Measurements from ENCODE around the gene ERFL. TPM values are rescaled to one million over a fixed set of nuclear protein-coding genes. Genes with fewer than 3 reads are reported as not detected.

The ERFL gene
- total and polyA plus RNA-seq, 4 donors, result 0.46 to 0.81 (median 0.51) TPM; not detected in 1

Small RNA genes lying within 50 kb of the gene (microRNA-seq; reads per million reads assigned to microRNA genes)
- 0 reads per million in 2 donors for gene MIR6797

Other genes starting within 250 kb of the ERFL start
- under 1 TPM in 1 of 2 donors, not detected in 1; 0.26 TPM for gene CEACAM7, start 240.2 kb downstream of the ERFL start, total RNA-seq
- gene CEACAM7, start 240.2 kb downstream of the ERFL start, polyA plus RNA-seq, result 1 to 10 TPM in 1 of 2 donors, under 1 TPM in 1; 0.61 to 7.4 TPM
- gene CEACAM5, start 219.8 kb downstream of the ERFL start, total RNA-seq, result 1 to 10 TPM in 1 of 2 donors, under 1 TPM in 1; 0.30 to 1.0 TPM
- gene CEACAM5, start 219.8 kb downstream of the ERFL start, polyA plus RNA-seq, result 1 to 10 TPM in 1 of 2 donors, under 1 TPM in 1; 0.67 to 9.4 TPM
- under 1 TPM in 1 of 2 donors, not detected in 1; 0.33 TPM for gene CEACAM6, start 172.9 kb downstream of the ERFL start, total RNA-seq
- 1 to 10 TPM in 1 of 2 donors, under 1 TPM in 1; 0.33 to 6.5 TPM for gene CEACAM6, start 172.9 kb downstream of the ERFL start, polyA plus RNA-seq
- under 1 TPM; 0.39 to 0.99 TPM for gene CEACAM3, start 131.9 kb downstream of the ERFL start, total RNA-seq
- gene CEACAM3, start 131.9 kb downstream of the ERFL start, polyA plus RNA-seq, result not detected
- not detected for gene LYPD4, start 83.8 kb downstream of the ERFL start, total RNA-seq
- not detected for gene LYPD4, start 83.8 kb downstream of the ERFL start, polyA plus RNA-seq
- not detected for gene DMRTC2, start 83.4 kb downstream of the ERFL start, total RNA-seq
- gene DMRTC2, start 83.4 kb downstream of the ERFL start, polyA plus RNA-seq, result not detected
- 1,000 to 10,000 TPM; 1,062 to 1,150 TPM for gene RPS19, start 68.2 kb downstream of the ERFL start, total RNA-seq
- 1,000 to 10,000 TPM; 2,268 to 2,335 TPM for gene RPS19, start 68.2 kb downstream of the ERFL start, polyA plus RNA-seq
- gene CD79A, start 51.2 kb downstream of the ERFL start, total RNA-seq, result 1 to 10 TPM in 1 of 2 donors, under 1 TPM in 1; 0.96 to 1.3 TPM
- under 1 TPM; 0.49 to 0.63 TPM for gene CD79A, start 51.2 kb downstream of the ERFL start, polyA plus RNA-seq
- 100 to 1,000 TPM in 1 of 2 donors, 10 to 100 TPM in 1; 95.5 to 137 TPM for gene ARHGEF1, start 45.3 kb downstream of the ERFL start, total RNA-seq
- gene ARHGEF1, start 45.3 kb downstream of the ERFL start, polyA plus RNA-seq, result 100 to 1,000 TPM in 1 of 2 donors, 10 to 100 TPM in 1; 29.8 to 163 TPM
- 100 to 1,000 TPM; 175 to 198 TPM for gene RABAC1, start 30.9 kb upstream of the ERFL start, total RNA-seq
- gene RABAC1, start 30.9 kb upstream of the ERFL start, polyA plus RNA-seq, result 100 to 1,000 TPM; 223 to 376 TPM
- not detected for gene ATP1A3, start 65.8 kb upstream of the ERFL start, total RNA-seq
- gene ATP1A3, start 65.8 kb upstream of the ERFL start, polyA plus RNA-seq, result under 1 TPM in 1 of 2 donors, not detected in 1; 0.38 TPM
- 10 to 100 TPM; 20.8 to 24.5 TPM for gene GRIK5, start 141.8 kb upstream of the ERFL start, total RNA-seq
- gene GRIK5, start 141.8 kb upstream of the ERFL start, polyA plus RNA-seq, result 10 to 100 TPM in 1 of 2 donors, 1 to 10 TPM in 1; 3.5 to 39.0 TPM
- 10 to 100 TPM in 1 of 2 donors, 1 to 10 TPM in 1; 9.0 to 10.3 TPM for gene ZNF574, start 147.7 kb upstream of the ERFL start, total RNA-seq
- gene ZNF574, start 147.7 kb upstream of the ERFL start, polyA plus RNA-seq, result 1 to 10 TPM; 2.4 to 6.8 TPM
- 1 to 10 TPM; 2.7 to 9.0 TPM for gene POU2F2, start 204.0 kb upstream of the ERFL start, total RNA-seq
- gene POU2F2, start 204.0 kb upstream of the ERFL start, polyA plus RNA-seq, result 1 to 10 TPM; 2.3 to 5.9 TPM